Measurements from ENCODE around the gene KIRREL3. TPM values are rescaled to one million over a fixed set of nuclear protein-coding genes. Genes with fewer than 3 reads are reported as not detected.

The KIRREL3 gene
- total RNA-seq, 4 donors from 2014 or later: 0.82 to 15.7 (median 1.4) TPM; not detected in 1

DNA sequence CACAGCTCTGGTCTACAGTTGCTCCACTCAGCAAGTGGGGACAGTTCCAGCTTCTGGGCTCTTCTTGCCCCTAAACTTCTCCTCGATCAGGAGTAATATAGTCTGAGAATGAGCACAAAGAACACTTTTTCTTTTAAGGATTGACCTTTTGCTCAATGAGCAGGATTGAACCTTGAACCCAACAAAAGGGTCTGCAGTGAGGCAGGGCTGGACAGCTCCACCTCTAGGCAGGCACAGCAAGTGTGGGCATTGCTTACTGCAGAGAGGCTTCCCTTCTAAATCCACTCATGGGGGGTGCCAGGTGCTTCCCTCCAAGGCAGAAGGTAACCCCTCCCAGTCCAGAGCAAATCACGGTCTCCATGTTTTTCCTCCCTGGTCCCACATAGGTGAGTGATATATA, 365.6 kb downstream of the KIRREL3 start:
- in situ Hi-C loops (cut with MboI; ENCODE audit: low pct_ligation_motif_present in 1 of 4, low pct_unique_long_range_greater_than_20kb in 1 of 4, low sequenced_read_pairs in 3 of 4) (no loop called here), intact Hi-C loops (cut with DNase I; ENCODE audit: low total_unique reads) (no loop called here)
- WGBS, 2 donors (ENCODE audit: low coverage in 1 of 2): 20 to 46% methylated on average over 1 to 2 of the region's 2 CpGs
- H3K27me3 ChIP-seq: no peaks in the 10 kb centered on the region
- no peak for DNase-seq
- no peaks in the 10 kb centered on the region for H3K4me1 ChIP-seq
- TF ChIP-seq POLR2A (IDR thresholded peaks at IDR 0.05) (no peak), CTCF (IDR thresholded peaks at IDR 0.05) (no peak), EP300 (IDR thresholded peaks at IDR 0.05; ENCODE audit: low read depth) (no peak), POLR2AphosphoS5 (IDR thresholded peaks at IDR 0.05) (no peak)
- no peak overlapping the region for H3K27ac ChIP-seq
- H3K9me3 ChIP-seq: no peaks in the 10 kb centered on the region
- H3K4me3 ChIP-seq: no peak overlapping the region
- no peaks in the 10 kb centered on the region for H3K36me3 ChIP-seq

DNA sequence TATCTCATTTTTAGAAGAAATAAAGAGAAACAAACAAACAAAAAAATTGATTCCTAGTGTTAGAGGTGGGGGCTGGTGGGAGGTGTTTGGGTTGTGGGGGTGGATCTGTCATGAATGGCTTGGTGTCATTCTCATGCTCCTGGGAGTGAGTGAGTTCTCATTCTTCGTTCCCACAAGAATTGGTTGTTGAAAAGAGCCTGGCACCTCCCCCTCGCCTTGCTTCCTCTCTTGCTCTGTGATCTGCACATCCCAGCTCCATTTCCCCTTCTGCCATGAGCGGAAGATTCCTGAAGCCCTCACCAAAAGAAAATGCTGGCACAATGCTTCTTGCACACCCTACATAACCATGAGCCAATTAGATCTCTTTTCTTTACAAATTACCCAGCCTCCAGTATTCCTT, 367.2 kb downstream of the KIRREL3 start:
- WGBS, 2 donors (ENCODE audit: low coverage in 1 of 2): 54 to 80% methylated on average over 1 to 3 of the region's 3 CpGs
- intact Hi-C loops (cut with DNase I; ENCODE audit: low total_unique reads) (no loop called here), in situ Hi-C loops (cut with MboI; ENCODE audit: low pct_ligation_motif_present in 1 of 4, low pct_unique_long_range_greater_than_20kb in 1 of 4, low sequenced_read_pairs in 3 of 4) (no loop called here)
- Histone ChIP-seq H3K27me3 (no peaks in the 10 kb centered on the region), H3K36me3 (no peaks in the 10 kb centered on the region), H3K4me1 (no peaks in the 10 kb centered on the region), H3K27ac (no peak overlapping the region), H3K9me3 (no peaks in the 10 kb centered on the region), H3K4me3 (no peak overlapping the region)
- TF ChIP-seq EP300 (IDR thresholded peaks at IDR 0.05; ENCODE audit: low read depth): no peak
- TF ChIP-seq CTCF (IDR thresholded peaks at IDR 0.05): no peak
- TF ChIP-seq POLR2AphosphoS5 (IDR thresholded peaks at IDR 0.05): no peak
- no peak for TF ChIP-seq POLR2A (IDR thresholded peaks at IDR 0.05)
- no peak for DNase-seq

GRCh38 chr11:126630893-126631798, 369.4 kb downstream of the KIRREL3 start:
- TF ChIP-seq EP300 (IDR thresholded peaks at IDR 0.05; ENCODE audit: low read depth): no peak
- TF ChIP-seq CTCF (IDR thresholded peaks at IDR 0.05): no peak
- no peak for TF ChIP-seq POLR2A (IDR thresholded peaks at IDR 0.05)
- no peak for TF ChIP-seq POLR2AphosphoS5 (IDR thresholded peaks at IDR 0.05)
- Histone ChIP-seq H3K27ac (no peak overlapping the region), H3K27me3 (no peaks in the 10 kb centered on the region), H3K4me1 (no peaks in the 10 kb centered on the region), H3K36me3 (no peaks in the 10 kb centered on the region), H3K4me3 (no peak overlapping the region), H3K9me3 (no peaks in the 10 kb centered on the region)
- intact Hi-C loops (cut with DNase I; ENCODE audit: low total_unique reads) (no loop called here), in situ Hi-C loops (cut with MboI; ENCODE audit: low pct_ligation_motif_present in 1 of 4, low pct_unique_long_range_greater_than_20kb in 1 of 4, low sequenced_read_pairs in 3 of 4) (no loop called here)
- 74 to 76% methylated on average over 9 to 10 of the region's 10 CpGs for WGBS, 2 donors (ENCODE audit: low coverage in 1 of 2)
- no peak for DNase-seq

DNA sequence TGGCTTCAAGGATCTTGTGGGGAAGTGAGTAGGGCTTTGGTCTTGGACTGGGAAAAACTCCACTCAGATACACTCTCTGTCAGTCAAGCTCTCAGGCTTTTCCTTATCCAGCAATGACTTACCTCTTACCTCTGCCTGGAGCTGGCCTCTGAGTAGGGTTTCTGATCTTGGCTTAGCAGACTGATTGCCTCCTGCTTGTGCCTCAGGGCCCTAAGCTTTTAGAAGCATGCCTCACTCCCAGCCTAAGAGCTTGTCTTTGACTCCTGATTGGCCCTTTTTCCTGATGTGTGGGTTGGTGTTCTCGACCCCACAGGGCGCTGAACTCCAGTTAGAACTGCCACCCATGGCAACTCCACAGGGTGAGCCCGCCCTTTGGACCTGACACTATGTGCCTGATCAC, 370.1 kb downstream of the KIRREL3 start:
- no peaks in the 10 kb centered on the region for H3K36me3 ChIP-seq
- H3K4me1 ChIP-seq: no peaks in the 10 kb centered on the region
- DNase-seq: no peak
- intact Hi-C loops (cut with DNase I; ENCODE audit: low total_unique reads) (no loop called here), in situ Hi-C loops (cut with MboI; ENCODE audit: low pct_ligation_motif_present in 1 of 4, low pct_unique_long_range_greater_than_20kb in 1 of 4, low sequenced_read_pairs in 3 of 4) (no loop called here)
- H3K4me3 ChIP-seq: no peak overlapping the region
- TF ChIP-seq EP300 (IDR thresholded peaks at IDR 0.05; ENCODE audit: low read depth) (no peak), POLR2AphosphoS5 (IDR thresholded peaks at IDR 0.05) (no peak), POLR2A (IDR thresholded peaks at IDR 0.05) (no peak), CTCF (IDR thresholded peaks at IDR 0.05) (no peak)
- H3K27ac ChIP-seq: no peak overlapping the region
- 83% methylated on average over 3 of the region's 3 CpGs; no CpG with 5 or more reads in 1 of the 2 donors for WGBS, 2 donors (ENCODE audit: low coverage in 1 of 2)
- H3K27me3 ChIP-seq: no peaks in the 10 kb centered on the region
- H3K9me3 ChIP-seq: no peaks in the 10 kb centered on the region
